ENCODE results near the gene SVOPL. TPM values are rescaled to one million over a fixed set of nuclear protein-coding genes. Genes with fewer than 3 reads are reported as not detected.

Gene SVOPL
- total RNA-seq, 1 donor from 2014 or later: not detected

- DNase-seq (ENCODE audit: low read depth in 2 of 2): no peak
These were observed 136.1 kb downstream of the SVOPL start for GRCh38 chr7:138565071-138565450.

GRCh38 chr7:138564365-138564764 lies 136.8 kb downstream of the SVOPL start:
- no peak for DNase-seq (ENCODE audit: low read depth in 2 of 2)

- DNase-seq (ENCODE audit: low read depth in 2 of 2): no peak
These were observed 137.4 kb downstream of the SVOPL start for GRCh38 chr7:138563808-138564207.

- no peak for DNase-seq (ENCODE audit: low read depth in 2 of 2)
These were observed 141.7 kb downstream of the SVOPL start for GRCh38 chr7:138559448-138559847.

- DNase-seq (ENCODE audit: low read depth in 2 of 2): peak in 1 of 2 donors; percentile 13
These were observed 144.2 kb downstream of the SVOPL start for GRCh38 chr7:138556771-138557484.

- no peak for DNase-seq (ENCODE audit: low read depth in 2 of 2)
These were observed 145.5 kb downstream of the SVOPL start for GRCh38 chr7:138555684-138556083.

- no peak for DNase-seq (ENCODE audit: low read depth in 2 of 2)
These were observed 146.5 kb downstream of the SVOPL start for GRCh38 chr7:138554674-138555073.

GRCh38 chr7:138553805-138554204 lies 147.4 kb downstream of the SVOPL start:
- DNase-seq (ENCODE audit: low read depth in 2 of 2): no peak

GRCh38 chr7:138551102-138551501 lies 150.1 kb downstream of the SVOPL start:
- no peak for DNase-seq (ENCODE audit: low read depth in 2 of 2)

- DNase-seq (ENCODE audit: low read depth in 2 of 2): no peak
These were observed 150.8 kb downstream of the SVOPL start for GRCh38 chr7:138550337-138550736.

GRCh38 chr7:138549082-138549481 lies 152.1 kb downstream of the SVOPL start:
- DNase-seq (ENCODE audit: low read depth in 2 of 2): peak; percentile 87 to 92

GRCh38 chr7:138546829-138547228 lies 154.3 kb downstream of the SVOPL start:
- no peak for DNase-seq (ENCODE audit: low read depth in 2 of 2)

GRCh38 chr7:138546064-138546619 lies 155.0 kb downstream of the SVOPL start:
- DNase-seq (ENCODE audit: low read depth in 2 of 2): peak; percentile 73 to 87

GRCh38 chr7:138545123-138545522 lies 156.0 kb downstream of the SVOPL start:
- no peak for DNase-seq (ENCODE audit: low read depth in 2 of 2)

Other genes starting within 250 kb of the SVOPL start
- 6.2 and 11.0 TPM in 2 replicates for gene TRIM24, start 241.1 kb downstream of the SVOPL start, total RNA-seq
- gene TMEM213, start 96.6 kb upstream of the SVOPL start, total RNA-seq: not detected in 2 replicates
- under 0.01 and 0.25 TPM in 2 replicates for gene ATP6V0A4, start 96.8 kb upstream of the SVOPL start, total RNA-seq

Data from dermis microvascular lymphatic vessel endothelial cell (primary cell).